Smooth muscle cell (in vitro differentiated cells): Measurements from ENCODE around the gene MCHR1. TPM values are rescaled to one million over a fixed set of nuclear protein-coding genes. Genes with fewer than 3 reads are reported as not detected.

Experiments used
- DNase-seq: peaks from one replicate; lab custom pipeline; 2025; ENCODE audit not compliant: unreplicated experiment; lab: John Stamatoyannopoulos, UW
- H2AFZ ChIP-seq: fragments of 200-600 bp; sonication (generic); 2 replicates; pipeline ENCODE4 v1.6.0; 2016; ENCODE audit warnings: antibody characterized with exemption, low read depth, mild to moderate bottlenecking
- H3F3A ChIP-seq: fragments of 200-600 bp; sonication (generic); 2 replicates; pipeline ENCODE4 v1.6.0; 2017; ENCODE audit warnings: antibody characterized with exemption, low read depth
- H3K27ac ChIP-seq: fragments of 200-600 bp; sonication (generic); 2 replicates; pipeline ENCODE4 v1.5.1; 2016; ENCODE audit warnings: low read depth, mild to moderate bottlenecking
- H3K27me3 ChIP-seq: fragments of 200-600 bp; sonication (generic); 2 replicates; pipeline ENCODE4 v1.6.1; 2016; ENCODE audit warnings: low read depth, mild to moderate bottlenecking
- H3K36me3 ChIP-seq: fragments of 200-600 bp; sonication (generic); 2 replicates; pipeline ENCODE4 v1.5.1; 2016; ENCODE audit warnings: low read depth
- H3K4me1 ChIP-seq: fragments of 200-600 bp; sonication (generic); 2 replicates; pipeline ENCODE4 v1.5.1; 2016; ENCODE audit warnings: low read depth
- H3K4me2 ChIP-seq: fragments of 200-600 bp; sonication (generic); 2 replicates; pipeline ENCODE4 v1.6.0; 2016; ENCODE audit warnings: mild to moderate bottlenecking
- H3K4me3 ChIP-seq: fragments of 200-600 bp; sonication (generic); 2 replicates; pipeline ENCODE4 v1.5.1; 2016; ENCODE audit warnings: mild to moderate bottlenecking
- H3K79me2 ChIP-seq: fragments of 200-600 bp; sonication (generic); 2 replicates; pipeline ENCODE4 v1.6.0; 2016; ENCODE audit warnings: low read depth, mild to moderate bottlenecking
- H3K9ac ChIP-seq: fragments of 200-600 bp; sonication (generic); 2 replicates; pipeline ENCODE4 v1.6.0; 2016; ENCODE audit warnings: low read depth
- H3K9me3 ChIP-seq: fragments of 200-600 bp; sonication (generic); replicated peaks from 2 replicates; pipeline ENCODE4 v1.5.1; 2016; ENCODE audit warnings: low read depth
- H4K20me1 ChIP-seq: fragments of 200-600 bp; sonication (generic); 2 replicates; pipeline ENCODE4 v1.6.0; 2016; ENCODE audit warnings: low read depth
- WGBS: methylation state at CpG from one replicate; pipeline ENCODE4 v1.1.7; 2016; ENCODE audit warnings: low lambda C conversion rate; 5-methylcytosine and 5-hydroxymethylcytosine counted together
- polyA plus RNA-seq: library from polyadenylated mRNA; unstranded; fragments of >200 nt; fragmentation: Nextera tagmentation; extraction: Ambion mirVana; gene quantifications from 2 replicates; pipeline ENCODE4 v1.2.1, GENCODE V29; 2016
- total RNA-seq: library from RNA; depleted of rRNA; stranded (reverse); fragments of >200 nt; gene quantifications from 2 replicates; pipeline ENCODE4 v1.2.3, GENCODE V29; 2014
- TF ChIP-seq, protein P1 (sequence below): fragments of 200-600 bp; sonication (generic); IDR thresholded peaks from 2 replicates; pipeline ENCODE4 v1.5.1; 2017; ENCODE audit warnings: borderline replicate concordance, mild to moderate bottlenecking, antibody characterized with exemption; ENCODE audit not compliant: insufficient read depth, poor library complexity, severe bottlenecking

The MCHR1 gene
- total and polyA plus RNA-seq, 2 experiments from 2014 or later = 18.9 to 24.6 TPM

DNA sequence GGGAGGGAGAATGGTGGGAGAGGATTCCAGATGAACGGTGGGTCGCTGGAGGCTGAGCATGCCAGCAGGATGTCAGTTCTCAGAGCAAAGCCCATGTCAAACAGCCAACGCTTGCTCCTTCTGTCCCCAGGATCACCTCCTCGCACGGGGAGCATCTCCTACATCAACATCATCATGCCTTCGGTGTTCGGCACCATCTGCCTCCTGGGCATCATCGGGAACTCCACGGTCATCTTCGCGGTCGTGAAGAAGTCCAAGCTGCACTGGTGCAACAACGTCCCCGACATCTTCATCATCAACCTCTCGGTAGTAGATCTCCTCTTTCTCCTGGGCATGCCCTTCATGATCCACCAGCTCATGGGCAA, 1.5 kb downstream of the MCHR1 start:
- TF ChIP-seq, protein P1, sequence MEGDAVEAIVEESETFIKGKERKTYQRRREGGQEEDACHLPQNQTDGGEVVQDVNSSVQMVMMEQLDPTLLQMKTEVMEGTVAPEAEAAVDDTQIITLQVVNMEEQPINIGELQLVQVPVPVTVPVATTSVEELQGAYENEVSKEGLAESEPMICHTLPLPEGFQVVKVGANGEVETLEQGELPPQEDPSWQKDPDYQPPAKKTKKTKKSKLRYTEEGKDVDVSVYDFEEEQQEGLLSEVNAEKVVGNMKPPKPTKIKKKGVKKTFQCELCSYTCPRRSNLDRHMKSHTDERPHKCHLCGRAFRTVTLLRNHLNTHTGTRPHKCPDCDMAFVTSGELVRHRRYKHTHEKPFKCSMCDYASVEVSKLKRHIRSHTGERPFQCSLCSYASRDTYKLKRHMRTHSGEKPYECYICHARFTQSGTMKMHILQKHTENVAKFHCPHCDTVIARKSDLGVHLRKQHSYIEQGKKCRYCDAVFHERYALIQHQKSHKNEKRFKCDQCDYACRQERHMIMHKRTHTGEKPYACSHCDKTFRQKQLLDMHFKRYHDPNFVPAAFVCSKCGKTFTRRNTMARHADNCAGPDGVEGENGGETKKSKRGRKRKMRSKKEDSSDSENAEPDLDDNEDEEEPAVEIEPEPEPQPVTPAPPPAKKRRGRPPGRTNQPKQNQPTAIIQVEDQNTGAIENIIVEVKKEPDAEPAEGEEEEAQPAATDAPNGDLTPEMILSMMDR = no peak
- 86% methylated on average over 15 of the region's 15 CpGs for WGBS
- H3K9ac ChIP-seq = no peak overlapping the region
- H3K36me3 ChIP-seq = no peaks in the 10 kb centered on the region
- H3K4me3 ChIP-seq = peak overlapping the region; percentile 39
- DNase-seq = no peak
- no peaks in the 10 kb centered on the region for H3K27me3 ChIP-seq
- H3K79me2 ChIP-seq = no peaks in the 10 kb centered on the region
- H3F3A ChIP-seq = peaks cover 23% of the 10 kb centered on the region
- H3K4me2 ChIP-seq = peak overlapping the region; percentile 81
- no peaks in the 10 kb centered on the region for H4K20me1 ChIP-seq
- no peaks in the 10 kb centered on the region for H3K9me3 ChIP-seq
- no peak overlapping the region for H2AFZ ChIP-seq
- H3K27ac ChIP-seq = peak overlapping the region; percentile 92
- peaks cover 46% of the 10 kb centered on the region for H3K4me1 ChIP-seq

DNA sequence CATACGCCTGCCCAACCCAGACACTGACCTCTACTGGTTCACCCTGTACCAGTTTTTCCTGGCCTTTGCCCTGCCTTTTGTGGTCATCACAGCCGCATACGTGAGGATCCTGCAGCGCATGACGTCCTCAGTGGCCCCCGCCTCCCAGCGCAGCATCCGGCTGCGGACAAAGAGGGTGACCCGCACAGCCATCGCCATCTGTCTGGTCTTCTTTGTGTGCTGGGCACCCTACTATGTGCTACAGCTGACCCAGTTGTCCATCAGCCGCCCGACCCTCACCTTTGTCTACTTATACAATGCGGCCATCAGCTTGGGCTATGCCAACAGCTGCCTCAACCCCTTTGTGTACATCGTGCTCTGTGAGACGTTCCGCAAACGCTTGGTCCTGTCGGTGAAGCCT, 2.2 kb downstream of the MCHR1 start:
- H3K36me3 ChIP-seq = no peaks in the 10 kb centered on the region

DNA sequence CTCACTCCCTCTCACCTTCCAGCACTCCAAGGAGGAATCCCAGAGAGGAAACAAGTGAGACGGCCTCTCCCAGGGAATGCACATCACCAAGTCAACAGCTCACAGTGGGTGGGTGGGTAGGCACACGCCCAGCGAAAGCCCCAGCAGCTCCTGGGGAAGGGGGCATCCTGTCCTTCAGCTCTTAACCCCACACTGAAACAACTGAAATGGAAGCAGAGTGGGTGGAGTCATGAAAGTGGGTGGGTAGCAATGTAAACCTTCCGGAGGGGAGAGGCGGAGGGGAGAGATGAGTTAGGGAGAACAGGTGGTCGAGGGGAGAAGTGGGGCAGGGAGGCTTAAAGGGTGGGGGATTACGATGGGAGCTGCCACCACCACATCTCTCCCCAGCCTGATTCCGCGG, 5.4 kb downstream of the MCHR1 start:
- TF ChIP-seq, protein P1 = no peak
- no peak overlapping the region for H3K4me3 ChIP-seq
- H3K36me3 ChIP-seq = no peaks in the 10 kb centered on the region
- H3K4me1 ChIP-seq = peaks cover 34% of the 10 kb centered on the region
- no peaks in the 10 kb centered on the region for H4K20me1 ChIP-seq
- peak overlapping the region; percentile 39 for H2AFZ ChIP-seq
- no peak for DNase-seq
- no peaks in the 10 kb centered on the region for H3K79me2 ChIP-seq
- 37% methylated on average over 7 of the region's 9 CpGs for WGBS
- peak overlapping the region; percentile 36 for H3K4me2 ChIP-seq
- peaks cover 23% of the 10 kb centered on the region for H3F3A ChIP-seq
- H3K27ac ChIP-seq = no peak overlapping the region
- no peaks in the 10 kb centered on the region for H3K27me3 ChIP-seq
- H3K9ac ChIP-seq = no peak overlapping the region
- H3K9me3 ChIP-seq = no peaks in the 10 kb centered on the region

More for the DNA sequence above, 2.2 kb downstream of the MCHR1 start:
- H4K20me1 ChIP-seq = no peaks in the 10 kb centered on the region
- peaks cover 46% of the 10 kb centered on the region for H3K4me1 ChIP-seq
- H3K27ac ChIP-seq = peak overlapping the region; percentile 92
- DNase-seq = no peak
- TF ChIP-seq, protein P1 = no peak
- H3F3A ChIP-seq = peaks cover 23% of the 10 kb centered on the region
- H3K79me2 ChIP-seq = no peaks in the 10 kb centered on the region
- H3K4me2 ChIP-seq = peak overlapping the region; percentile 28
- H3K4me3 ChIP-seq = no peak overlapping the region
- no peak overlapping the region for H2AFZ ChIP-seq
- H3K9ac ChIP-seq = no peak overlapping the region
- H3K27me3 ChIP-seq = no peaks in the 10 kb centered on the region
- WGBS = 98% methylated on average over 19 of the region's 19 CpGs
- no peaks in the 10 kb centered on the region for H3K9me3 ChIP-seq

DNA sequence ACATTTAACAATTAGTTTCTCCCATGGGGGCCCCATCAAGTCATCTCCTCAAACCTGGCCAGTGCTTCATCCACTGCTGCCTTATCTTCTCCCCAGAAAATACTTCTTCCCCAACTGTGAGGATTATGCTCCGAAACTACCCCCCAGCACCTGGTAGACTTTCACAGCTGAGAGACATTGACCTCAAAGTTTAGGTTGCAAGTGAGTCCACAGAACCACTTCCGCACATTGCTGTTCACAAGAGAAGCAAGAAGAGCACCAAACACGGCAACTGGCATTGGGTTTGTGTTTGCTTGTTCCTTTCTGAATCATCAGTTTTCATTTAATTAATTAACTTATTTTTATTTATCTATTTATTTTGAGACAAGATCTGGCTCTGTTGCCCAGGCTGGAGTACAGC, 6.1 kb downstream of the MCHR1 start:
- H3K9me3 ChIP-seq = no peaks in the 10 kb centered on the region
- H3K27ac ChIP-seq = no peak overlapping the region
- DNase-seq = no peak
- H3K4me2 ChIP-seq = no peak overlapping the region
- peaks cover 28% of the 10 kb centered on the region for H3K4me1 ChIP-seq
- H3F3A ChIP-seq = peaks cover 23% of the 10 kb centered on the region
- no peak overlapping the region for H3K4me3 ChIP-seq
- no peaks in the 10 kb centered on the region for H3K27me3 ChIP-seq
- no peaks in the 10 kb centered on the region for H4K20me1 ChIP-seq
- 97% methylated on average over 3 of the region's 3 CpGs for WGBS
- no peaks in the 10 kb centered on the region for H3K79me2 ChIP-seq
- TF ChIP-seq, protein P1 = no peak
- H3K36me3 ChIP-seq = no peaks in the 10 kb centered on the region
- no peak overlapping the region for H2AFZ ChIP-seq
- H3K9ac ChIP-seq = no peak overlapping the region
